Liver (tissue), 9 donors: Measurements from ENCODE around the gene CAMSAP1. TPM values are rescaled to one million over a fixed set of nuclear protein-coding genes. Genes with fewer than 3 reads are reported as not detected.

Source experiments
- DNase-seq: peaks from one replicate; pipeline ENCODE4 v3.0.0-alpha.2; 2017; ENCODE audit warnings: low spot score
- H3K27ac ChIP-seq, 2 donors: one replicate each; pipeline ENCODE4 v1.7.0; 2013; ENCODE audit warnings: inconsistent platforms in 2 of 2, low read length in 2 of 2, control low read depth in 1 of 2, low read depth in 1 of 2, mild to moderate bottlenecking in 1 of 2
- H3K27me3 ChIP-seq, 4 donors: one replicate each; pipeline versions ENCODE4 v1.6.1 to v1.7.0; 2013; ENCODE audit warnings: low read length in 3 of 4, inconsistent platforms in 1 of 4, mild to moderate bottlenecking in 1 of 4, moderate library complexity in 1 of 4; ENCODE audit not compliant: control insufficient read depth in 4 of 4, insufficient read depth in 4 of 4
- H3K36me3 ChIP-seq, 4 donors: one replicate each; pipeline versions ENCODE4 v1.6.1 to v1.7.0; 2013; ENCODE audit warnings: low read length in 3 of 4, mild to moderate bottlenecking in 3 of 4, low read depth in 1 of 4, moderate library complexity in 1 of 4; ENCODE audit not compliant: control insufficient read depth in 4 of 4, insufficient read depth in 3 of 4
- H3K4me1 ChIP-seq, 4 donors: one replicate each; pipeline versions ENCODE4 v1.6.1 to v1.7.0; 2013; ENCODE audit warnings: low read length in 3 of 4, mild to moderate bottlenecking in 3 of 4, moderate library complexity in 1 of 4; ENCODE audit not compliant: control insufficient read depth in 4 of 4, insufficient read depth in 4 of 4
- H3K4me3 ChIP-seq, 3 donors: one replicate each; pipeline versions ENCODE4 v1.6.1 to v1.7.0; 2013; ENCODE audit warnings: low read length in 3 of 3, control low read depth in 1 of 3, low read depth in 1 of 3, mild to moderate bottlenecking in 1 of 3
- H3K9ac ChIP-seq, 2 donors: one replicate each; pipeline ENCODE4 v1.7.0; 2013; ENCODE audit warnings: low read length in 2 of 2, mild to moderate bottlenecking in 2 of 2, moderate library complexity in 2 of 2, control low read depth in 1 of 2, low read depth in 1 of 2
- H3K9me3 ChIP-seq, 4 donors: one replicate each; pipeline versions ENCODE4 v1.6.1 to v1.7.0; 2013; ENCODE audit warnings: low read length in 3 of 4; ENCODE audit not compliant: control insufficient read depth in 4 of 4
- CTCF ChIP-seq: fragments of 150-350 bp; IDR thresholded peaks from 2 replicates; pipeline ENCODE4 v1.5.1; 2017; ENCODE audit warnings: improper control_type of control experiment, low read depth, low read length; ENCODE audit not compliant: missing input control
- FOXA1 ChIP-seq: IDR thresholded peaks from 2 replicates; pipeline ENCODE4 v1.6.1; 2016; ENCODE audit warnings: antibody characterized with exemption
- FOXA2 ChIP-seq: IDR thresholded peaks from 2 replicates; pipeline ENCODE4 v1.6.1; 2016; ENCODE audit warnings: antibody characterized with exemption
- GABPA ChIP-seq, 2 donors: IDR thresholded peaks in 1 of 2; conservative IDR thresholded peaks in 1 of 2; 2 replicates each; pipeline ENCODE4 v1.6.1; 2016; ENCODE audit warnings: antibody characterized with exemption in 2 of 2, mild to moderate bottlenecking in 1 of 2, moderate library complexity in 1 of 2
- HNF4A ChIP-seq, 2 donors: conservative IDR thresholded peaks; 2 replicates each; pipeline ENCODE4 v1.6.1; 2016; ENCODE audit warnings: antibody characterized with exemption in 2 of 2, mild to moderate bottlenecking in 2 of 2
- HNF4G ChIP-seq: IDR thresholded peaks from 2 replicates; pipeline ENCODE4 v1.6.1; 2016; ENCODE audit warnings: antibody characterized with exemption
- JUND ChIP-seq, 2 donors: IDR thresholded peaks; 2 replicates each; pipeline ENCODE4 v1.6.1; 2016; ENCODE audit warnings: antibody characterized with exemption in 2 of 2
- MAX ChIP-seq: IDR thresholded peaks from 2 replicates; pipeline ENCODE4 v1.6.1; 2016; ENCODE audit warnings: antibody characterized with exemption
- RAD21 ChIP-seq, 2 donors: IDR thresholded peaks; 2 replicates each; pipeline ENCODE4 v1.6.1; 2016; ENCODE audit warnings: antibody characterized with exemption in 2 of 2, mild to moderate bottlenecking in 2 of 2
- REST ChIP-seq: IDR thresholded peaks from 2 replicates; pipeline ENCODE4 v1.6.1; 2016; ENCODE audit warnings: antibody characterized with exemption, mild to moderate bottlenecking
- RXRA ChIP-seq, 2 donors: IDR thresholded peaks; 2 replicates each; pipeline ENCODE4 v1.6.1; 2017 to 2018; ENCODE audit warnings: antibody characterized with exemption in 2 of 2, mild to moderate bottlenecking in 1 of 2
- SP1 ChIP-seq: IDR thresholded peaks from 2 replicates; pipeline ENCODE4 v1.6.1; 2018; ENCODE audit warnings: antibody characterized with exemption, mild to moderate bottlenecking
- TAF1 ChIP-seq: conservative IDR thresholded peaks from 2 replicates; pipeline ENCODE4 v1.6.1; 2016; ENCODE audit warnings: antibody characterized with exemption, mild to moderate bottlenecking
- ZBTB33 ChIP-seq: IDR thresholded peaks from 2 replicates; pipeline ENCODE4 v1.6.1; 2016; ENCODE audit warnings: antibody characterized with exemption
- WGBS: extraction: QIAGEN DNeasy Blood & Tissue Kit; methylation state at CpG from one replicate; pipeline ENCODE4 v1.1.7; 2013; 5-methylcytosine and 5-hydroxymethylcytosine counted together
- polyA plus RNA-seq, 2 donors: library from polyadenylated mRNA; stranded (reverse) in 1 of 2; unstranded in 1 of 2; fragments of 200-250 nt in 1 of 2; fragments of >200 nt in 1 of 2; fragmentation: Nextera tagmentation in 1 of 2; extraction: Ambion mirVana in 1 of 2; gene quantifications; one replicate each; pipeline versions ENCODE4 v1.2.1 to v1.2.3, GENCODE V29; 2013 to 2015
- total RNA-seq, 2 donors: library from RNA; depleted of rRNA; stranded (reverse); fragments of >200 nt; gene quantifications; one replicate each; pipeline ENCODE4 v1.2.3, GENCODE V29; 2014
- donor health status: healthy.
- donor health status: healthy.
- donor health status: healthy.
- donor health status: healthy.
- donor health status: healthy.

The CAMSAP1 gene
- total and polyA plus RNA-seq, 4 donors = 0.97 to 6.4 (median 5.1) TPM

- no peak for DNase-seq
- 96% methylated on average over 13 of the region's 13 CpGs for WGBS
- no peaks in the 10 kb centered on the region for H3K4me1 ChIP-seq
- no peaks in the 10 kb centered on the region for H3K36me3 ChIP-seq
- H3K27ac ChIP-seq = no peak overlapping the region
- H3K9ac ChIP-seq = no peak overlapping the region
- H3K4me3 ChIP-seq = no peak overlapping the region
- no peaks in the 10 kb centered on the region for H3K9me3 ChIP-seq
- no peaks in the 10 kb centered on the region for H3K27me3 ChIP-seq
- TF ChIP-seq JUND (IDR thresholded peaks at IDR 0.05) (no peak), ZBTB33 (no peak), HNF4G (no peak), SP1 (no peak), GABPA (IDR thresholded peaks at IDR 0.05 in 1 of 2, conservative IDR thresholded peaks at IDR 0.05 in 1 of 2) (no peak), FOXA2 (no peak), RAD21 (IDR thresholded peaks at IDR 0.05) (no peak)
Observed at GRCh38 chr9:135799261-135799660, 108.1 kb downstream of the CAMSAP1 start.

- no peak overlapping the region for H3K4me3 ChIP-seq
- no peak overlapping the region for H3K9ac ChIP-seq
- no peaks in the 10 kb centered on the region for H3K36me3 ChIP-seq
- 84% methylated on average over 10 of the region's 10 CpGs for WGBS
- H3K27ac ChIP-seq = no peak overlapping the region
- H3K4me1 ChIP-seq = no peaks in the 10 kb centered on the region
- no peak for TF ChIP-seq FOXA1
- TF ChIP-seq SP1 = no peak
- TF ChIP-seq JUND (IDR thresholded peaks at IDR 0.05) = no peak
- no peak for TF ChIP-seq GABPA (IDR thresholded peaks at IDR 0.05 in 1 of 2, conservative IDR thresholded peaks at IDR 0.05 in 1 of 2)
- no peak for TF ChIP-seq HNF4A (conservative IDR thresholded peaks at IDR 0.05)
- TF ChIP-seq CTCF = no peak
- TF ChIP-seq TAF1 = no peak
- no peak for TF ChIP-seq RAD21 (IDR thresholded peaks at IDR 0.05)
- TF ChIP-seq MAX = no peak
- TF ChIP-seq REST = no peak
- TF ChIP-seq RXRA (IDR thresholded peaks at IDR 0.05) = no peak
- DNase-seq = no peak
- no peaks in the 10 kb centered on the region for H3K27me3 ChIP-seq
- no peaks in the 10 kb centered on the region for H3K9me3 ChIP-seq
Observed at GRCh38 chr9:135798263-135798585, 109.1 kb downstream of the CAMSAP1 start.
